Measurements from ENCODE around the gene CCDC8.
"Not testable (repeated sequence)": the region's sequence is repeated elsewhere in the genome, so short reads cannot be mapped to it uniquely, and the experiment has no call there.

CCDC8 gene

DNA sequence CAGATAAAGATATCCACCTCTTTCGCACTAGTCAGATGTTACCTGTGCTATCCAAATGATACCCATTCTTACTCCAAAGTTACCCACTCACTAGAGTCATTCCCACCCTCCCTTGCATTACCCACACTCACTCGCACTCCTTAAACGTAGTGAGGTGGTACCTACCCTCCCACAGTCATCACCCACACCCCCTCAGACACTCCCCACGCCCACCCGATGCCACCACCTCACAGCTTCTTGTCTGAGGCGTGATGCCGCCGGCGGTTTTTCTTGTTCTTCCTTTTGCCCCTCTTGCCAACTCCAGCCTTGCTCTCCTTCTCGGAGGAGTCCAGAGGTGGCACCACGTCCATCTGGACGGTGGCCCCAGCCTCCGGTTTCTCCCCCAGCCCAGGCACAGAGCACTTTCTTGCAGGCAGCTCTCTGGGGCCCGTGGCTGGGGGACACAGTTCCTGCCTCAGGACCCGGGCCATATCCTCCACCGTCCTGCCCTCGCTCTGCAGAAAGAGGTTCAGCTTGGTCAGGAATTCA is 14.2 kb upstream of the CCDC8 start:
- DNase-seq, result no peak

DNA sequence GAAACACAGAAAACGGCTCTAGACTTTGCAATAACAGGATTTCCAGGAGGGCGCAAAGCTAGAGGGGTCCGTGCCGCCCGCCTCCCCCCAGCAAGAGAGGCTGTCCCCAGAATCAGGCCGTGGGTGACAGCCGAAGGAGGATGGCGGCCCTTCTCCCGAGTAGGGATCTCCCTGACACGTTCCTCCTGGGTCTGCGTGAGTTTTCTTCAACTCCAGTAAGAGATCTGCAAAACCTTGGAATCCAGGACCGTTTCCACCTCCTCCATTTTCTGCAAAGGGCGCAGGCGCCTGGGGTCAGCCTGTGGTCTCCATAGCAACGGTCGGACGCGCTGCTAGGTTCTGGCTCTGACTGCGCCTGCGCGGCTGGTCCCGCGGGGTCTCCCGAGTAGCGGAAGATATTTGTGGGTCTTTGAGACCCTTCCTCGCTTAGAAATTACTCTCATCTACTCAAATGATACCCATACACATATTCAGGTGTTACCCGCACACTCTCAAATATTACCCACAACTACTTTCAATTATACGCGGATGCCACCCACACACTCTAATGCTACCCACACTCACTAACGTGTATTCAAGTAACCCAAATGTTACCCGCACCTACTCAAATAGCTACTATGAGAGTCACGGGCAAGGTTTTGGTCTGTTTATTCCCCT is 13.3 kb upstream of the CCDC8 start:
- peak; percentile 74 for DNase-seq

DNA sequence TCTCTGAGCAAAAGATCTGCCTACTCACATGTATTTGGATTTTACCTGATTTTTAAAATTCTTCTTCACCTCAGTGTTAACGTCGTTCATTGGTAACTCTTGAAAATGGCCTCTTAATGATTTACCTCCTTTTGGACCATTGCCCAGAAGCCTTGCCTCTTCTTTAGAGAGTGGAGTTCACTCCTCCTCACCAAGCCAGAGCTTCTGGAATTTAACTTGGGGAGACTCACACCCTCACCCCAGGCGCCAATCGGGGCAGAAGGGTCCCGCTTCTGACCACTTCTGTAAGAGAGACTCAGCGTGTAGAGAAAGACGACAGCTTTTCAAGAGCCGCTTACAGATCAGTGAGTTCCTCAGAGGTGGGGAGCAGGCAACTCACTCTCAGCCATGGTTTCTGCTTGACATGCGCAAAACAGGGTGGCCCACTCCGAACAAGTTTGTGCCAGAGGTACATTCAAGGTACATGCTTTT is 12.7 kb upstream of the CCDC8 start:
- DNase-seq, result no peak

DNA sequence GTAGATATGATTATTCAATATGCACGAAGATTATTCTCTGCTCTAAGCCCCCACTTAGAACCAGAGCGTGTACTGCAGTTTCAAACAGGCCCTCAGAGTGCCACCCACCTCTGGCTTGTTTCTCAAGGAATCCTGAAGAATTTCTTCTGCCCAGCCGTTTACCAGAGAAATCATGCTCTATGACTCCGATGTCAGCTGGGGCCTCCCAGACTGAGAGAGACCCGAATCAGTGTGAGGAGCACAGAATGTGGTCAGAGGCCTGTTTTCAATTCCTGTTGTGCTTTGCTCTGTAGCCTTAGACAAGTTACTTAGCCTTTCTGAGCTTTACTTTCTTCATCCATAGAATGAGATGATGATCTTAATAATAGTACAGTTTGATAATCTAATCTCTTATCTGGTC is 9.8 kb upstream of the CCDC8 start:
- DNase-seq, result no peak

DNA sequence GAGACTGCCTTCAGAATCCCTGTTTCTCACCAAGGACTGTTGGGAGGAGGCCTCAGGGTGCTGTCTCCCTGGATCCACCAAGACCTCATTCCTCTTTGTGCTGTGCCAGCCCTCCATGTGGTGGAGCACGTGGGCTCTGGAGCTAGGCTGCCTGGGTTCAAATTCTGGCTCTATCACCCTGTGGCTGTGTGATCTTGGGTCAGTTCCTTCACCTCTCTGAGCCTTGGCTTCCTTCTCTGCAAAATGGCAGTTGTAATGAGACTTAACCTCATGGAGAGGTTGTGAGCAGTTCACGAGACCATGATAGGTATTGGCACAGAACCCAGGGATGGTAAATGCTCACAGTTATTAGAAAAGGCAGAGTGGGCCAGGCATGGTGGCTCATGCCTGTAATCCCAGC is 9.0 kb upstream of the CCDC8 start:
- DNase-seq, result no peak

DNA sequence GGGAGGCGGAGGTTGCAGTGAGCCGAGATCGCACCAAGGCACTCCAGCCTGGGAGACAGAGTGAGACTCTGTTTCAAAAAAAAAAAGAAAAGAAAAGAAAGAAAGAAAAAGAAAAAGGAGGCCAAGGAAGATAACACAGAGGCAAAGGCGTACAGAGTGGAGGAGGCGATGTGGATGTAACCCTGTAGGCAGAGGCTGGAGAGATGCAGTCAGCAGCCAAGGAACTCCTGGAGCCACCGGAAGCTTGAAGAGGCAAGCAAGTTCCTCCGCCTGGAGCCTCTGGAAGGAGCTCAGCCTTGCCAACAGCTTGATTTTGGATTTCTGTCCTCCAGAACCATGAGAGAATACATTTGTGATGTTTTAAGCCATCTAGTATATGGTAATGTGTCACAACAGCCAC is 6.7 kb upstream of the CCDC8 start:
- DNase-seq, result no peak

DNA sequence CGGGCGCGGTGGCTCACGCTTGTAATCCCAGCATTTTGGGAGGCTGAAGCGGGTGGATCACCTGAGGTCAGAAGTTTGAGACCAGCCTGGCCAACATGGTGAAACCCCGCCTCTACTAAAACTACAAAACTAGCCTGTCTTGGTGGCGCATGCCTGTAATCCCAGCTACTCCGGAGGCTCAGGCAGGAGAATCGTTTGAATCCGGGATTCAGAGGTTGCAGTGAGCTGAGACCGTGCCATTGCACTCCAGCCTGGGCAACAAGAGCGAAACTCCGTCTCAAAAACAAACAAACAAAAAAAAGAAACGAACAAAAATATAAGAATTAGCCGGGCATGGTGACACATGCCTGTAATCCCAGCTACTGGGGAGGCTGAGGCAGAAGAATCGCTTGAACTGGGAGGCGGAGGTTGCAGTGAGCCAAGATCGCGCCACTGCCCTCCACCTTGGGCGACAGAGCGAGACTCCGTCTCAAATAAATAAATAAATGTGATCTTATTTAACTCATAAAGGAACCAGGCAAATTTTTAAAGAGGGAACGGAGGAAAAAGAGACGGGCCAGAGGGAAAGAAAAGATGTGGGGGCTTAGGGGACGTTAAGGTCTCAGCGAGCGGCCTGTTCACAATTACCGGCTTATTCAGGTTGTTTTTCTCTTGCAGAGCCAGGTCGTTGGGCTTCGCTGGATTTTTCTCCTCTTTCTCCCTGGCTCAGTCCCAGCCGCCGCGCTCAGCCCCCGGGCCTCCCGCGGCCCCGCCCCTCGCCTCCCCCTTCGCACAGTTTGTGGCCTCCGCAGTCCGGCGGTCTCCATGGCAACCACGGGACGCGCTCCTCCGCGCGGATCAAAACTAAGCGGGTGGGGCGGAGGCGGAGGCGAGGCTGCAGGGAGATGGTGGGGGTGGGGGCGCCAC is 2.7 kb upstream of the CCDC8 start:
- DNase-seq, result peak; percentile 80

DNA sequence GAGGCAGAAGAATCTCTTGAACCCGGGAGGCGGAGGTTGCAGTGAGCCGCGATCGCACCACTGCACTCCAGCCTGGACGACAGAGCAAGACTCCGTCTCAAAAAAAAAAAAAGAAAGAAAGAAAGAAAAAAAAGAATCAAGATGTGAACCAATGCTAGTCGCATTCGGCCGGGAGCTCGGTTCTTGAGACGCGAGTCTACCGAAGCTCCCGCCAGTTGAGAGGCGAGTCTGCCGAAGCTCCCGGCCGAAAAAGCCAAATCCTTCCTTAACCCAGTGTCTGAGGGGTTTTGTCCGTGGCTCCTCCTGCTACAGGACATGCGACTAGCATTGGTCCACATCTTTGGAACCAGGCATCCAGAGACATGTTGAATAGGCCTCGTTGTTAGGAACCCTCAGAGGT is 1.5 kb upstream of the CCDC8 start:
- not testable (repeated sequence) for DNase-seq

DNA sequence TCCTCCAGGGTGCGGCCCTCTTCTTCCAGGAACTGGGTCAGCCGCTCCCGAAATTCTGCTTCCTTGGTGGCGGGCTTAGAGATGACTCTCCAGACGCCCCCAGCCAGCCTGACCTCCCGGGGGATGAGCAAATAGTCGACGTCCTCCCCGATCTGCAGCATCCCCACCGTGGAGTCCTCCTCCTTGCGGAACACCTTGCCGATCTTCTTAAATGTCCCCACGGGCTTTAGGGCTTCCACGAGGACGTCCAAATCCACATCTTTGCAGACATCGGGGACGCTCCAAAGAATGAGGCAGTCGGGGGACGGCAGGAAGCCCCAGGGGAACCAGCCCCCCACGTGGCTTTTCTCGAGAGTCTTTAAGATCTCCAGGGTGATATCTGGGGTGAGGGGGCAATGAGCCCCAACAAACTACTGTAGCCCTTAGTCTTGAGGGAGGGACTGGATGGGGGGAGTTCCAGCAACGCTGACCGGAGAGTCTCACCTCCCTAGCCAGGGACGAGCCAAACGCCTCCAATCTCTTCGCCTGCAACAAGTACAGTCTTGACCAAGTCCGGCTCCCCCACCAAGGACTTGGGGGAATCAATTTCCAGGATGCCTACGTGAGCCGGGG is 608 bp downstream of the CCDC8 start:
- DNase-seq, result no peak

DNA sequence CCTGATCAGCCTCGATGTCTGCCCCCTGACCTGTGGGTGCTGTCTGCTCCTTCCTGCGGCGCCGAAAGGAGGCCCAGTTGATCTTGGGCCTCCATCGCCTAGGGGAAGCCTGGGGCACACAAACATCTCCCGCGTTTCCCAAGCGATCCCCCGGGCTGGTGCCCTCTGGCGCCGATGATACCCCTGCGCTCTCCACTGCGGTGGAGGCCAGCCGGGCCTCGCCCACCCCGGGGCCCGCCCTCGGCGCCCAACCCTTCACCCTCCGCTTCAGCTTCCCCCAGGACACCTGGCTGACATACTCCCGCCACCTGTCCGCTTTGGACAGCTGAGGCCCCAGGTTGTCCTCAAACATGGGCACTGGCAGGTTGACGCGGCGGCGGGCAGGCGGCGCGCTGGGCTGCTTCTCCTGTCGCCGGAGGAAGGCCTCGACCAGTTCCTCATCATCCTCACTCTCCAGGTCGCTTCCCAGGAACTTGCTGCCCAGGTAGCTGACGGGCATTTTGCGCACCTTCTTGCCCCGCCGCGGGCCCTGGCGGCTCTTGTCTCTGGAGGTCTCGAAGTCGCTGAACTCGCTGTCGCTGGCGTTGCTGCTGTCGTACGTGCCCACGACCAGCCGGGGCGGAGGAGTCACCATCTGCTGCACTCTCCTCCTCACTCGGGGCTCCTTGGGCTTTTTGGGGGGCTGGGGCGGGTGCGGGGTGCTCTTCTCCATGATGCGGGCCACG is 1.3 kb downstream of the CCDC8 start:
- DNase-seq, result no peak

DNA sequence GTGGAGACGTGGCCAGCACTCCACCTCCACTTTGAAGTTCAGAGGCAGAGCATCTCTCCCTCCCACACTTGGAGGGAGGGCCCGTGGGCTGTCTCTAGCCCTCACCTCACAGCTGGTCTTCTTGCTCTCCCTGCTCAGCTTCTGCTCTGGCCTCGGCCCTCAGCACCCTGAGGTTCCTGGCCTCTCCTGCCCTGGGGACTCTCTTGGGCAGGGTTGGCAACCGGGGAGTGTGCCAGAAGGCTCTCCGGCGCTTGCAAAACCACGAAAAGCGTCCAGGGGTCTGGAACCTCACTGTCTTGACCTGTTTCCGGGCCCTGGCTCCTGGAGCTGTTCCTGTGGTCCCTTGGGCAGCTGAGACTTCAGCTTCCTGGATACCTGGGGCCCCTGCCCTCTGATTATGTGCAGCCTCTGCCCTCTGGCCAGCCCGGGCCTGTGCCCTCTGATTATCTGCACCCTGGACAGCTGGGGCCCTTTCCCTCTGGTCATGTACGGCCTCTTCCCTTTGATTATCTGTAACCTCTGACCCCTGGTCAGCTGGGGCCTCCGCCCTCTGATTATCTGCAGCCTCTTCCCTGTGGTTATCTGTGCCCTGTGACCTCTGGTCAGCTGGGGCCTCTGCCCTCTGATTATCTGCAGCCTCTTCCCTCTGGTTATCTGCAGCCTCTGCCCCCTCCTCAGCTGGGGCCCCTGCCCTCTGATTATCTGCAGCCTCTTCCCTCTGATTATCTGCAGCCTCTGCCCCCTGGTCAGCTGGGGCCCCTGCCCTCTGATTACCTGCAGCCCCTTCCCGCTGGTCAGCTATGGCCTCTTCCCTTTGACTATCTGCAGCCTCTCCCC is 2.1 kb downstream of the CCDC8 start:
- DNase-seq, result no peak

DNA sequence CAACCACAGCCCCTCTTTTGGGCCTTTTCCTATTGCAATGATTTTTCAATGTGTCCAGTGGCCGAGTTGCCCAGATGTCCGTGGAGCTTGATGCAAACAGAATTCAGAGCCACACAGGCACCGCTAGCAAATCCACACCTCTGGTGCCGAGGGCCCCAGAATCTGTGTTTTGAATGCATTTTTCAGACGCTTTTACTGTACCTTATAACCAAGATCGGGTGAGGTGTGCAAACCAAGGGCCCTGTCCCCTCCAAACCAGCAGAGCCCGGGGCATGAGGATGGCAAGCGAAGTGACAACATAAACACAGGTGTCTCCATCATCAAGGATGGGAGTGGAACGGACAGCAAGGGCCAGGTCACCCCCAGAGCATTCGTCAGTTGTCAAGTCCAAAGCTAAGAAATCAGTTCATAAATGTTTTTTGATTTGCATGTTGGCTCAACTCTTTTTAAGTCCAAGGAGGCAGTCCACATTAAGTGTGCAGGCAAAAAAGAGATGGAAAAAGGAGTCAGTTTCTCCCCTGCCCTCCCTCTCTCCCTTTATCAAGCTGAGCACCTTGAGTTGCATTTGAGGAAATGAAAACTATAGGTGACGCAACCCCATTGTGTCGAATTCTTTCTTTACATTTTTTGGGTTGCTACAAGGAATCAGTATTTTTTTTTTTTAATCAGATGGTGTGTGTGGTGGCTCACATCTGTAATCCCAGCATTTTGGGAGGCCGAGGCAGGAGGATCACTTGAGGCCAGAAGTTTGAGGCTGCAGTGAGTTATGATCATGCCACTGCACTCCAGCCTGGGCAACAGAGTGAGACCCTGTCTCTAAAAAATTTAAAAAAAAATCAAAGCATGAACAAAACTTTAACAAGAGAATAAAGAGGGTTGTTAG is 2.9 kb downstream of the CCDC8 start:
- DNase-seq, result no peak

DNA sequence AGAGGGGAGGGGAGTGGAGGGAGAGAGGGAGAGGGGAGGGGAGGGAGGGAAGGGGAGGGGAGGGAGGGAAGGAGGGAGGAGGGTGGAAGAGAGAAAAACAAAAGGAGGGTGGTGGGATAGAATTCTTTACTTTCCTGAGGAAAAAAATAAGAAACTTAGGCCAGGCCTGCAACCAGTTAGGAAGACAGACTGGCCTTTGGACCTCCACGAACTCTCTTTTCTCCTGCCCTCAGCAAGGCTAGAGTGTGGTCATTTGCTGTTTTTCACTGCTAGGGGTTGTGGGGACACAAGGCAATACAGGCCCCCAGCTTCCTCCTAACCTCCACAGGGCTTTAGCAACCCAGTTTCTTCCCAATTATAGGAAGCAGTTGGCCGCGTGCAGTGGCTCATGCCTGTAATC is 4.2 kb downstream of the CCDC8 start:
- no peak for DNase-seq

DNA sequence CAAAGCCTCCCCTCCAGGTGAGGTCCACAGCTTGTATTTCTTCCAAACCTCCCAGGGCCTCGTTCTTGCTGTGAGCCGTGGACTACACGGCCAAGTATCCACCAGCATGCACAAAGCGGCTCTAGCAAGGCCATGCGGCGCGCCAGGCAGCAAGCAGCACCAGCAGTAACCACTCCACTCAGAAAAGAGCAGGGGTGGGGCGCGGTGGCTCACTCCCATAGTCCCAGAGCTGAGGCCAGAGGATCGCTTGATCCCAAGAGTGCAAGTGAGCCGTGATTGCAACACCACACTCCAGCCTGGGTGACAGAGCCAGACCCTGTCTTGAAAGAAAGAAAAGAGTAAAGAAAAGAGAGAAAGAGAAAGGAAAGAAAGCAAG is 4.7 kb downstream of the CCDC8 start:
- DNase-seq, result peak; percentile 61

DNA sequence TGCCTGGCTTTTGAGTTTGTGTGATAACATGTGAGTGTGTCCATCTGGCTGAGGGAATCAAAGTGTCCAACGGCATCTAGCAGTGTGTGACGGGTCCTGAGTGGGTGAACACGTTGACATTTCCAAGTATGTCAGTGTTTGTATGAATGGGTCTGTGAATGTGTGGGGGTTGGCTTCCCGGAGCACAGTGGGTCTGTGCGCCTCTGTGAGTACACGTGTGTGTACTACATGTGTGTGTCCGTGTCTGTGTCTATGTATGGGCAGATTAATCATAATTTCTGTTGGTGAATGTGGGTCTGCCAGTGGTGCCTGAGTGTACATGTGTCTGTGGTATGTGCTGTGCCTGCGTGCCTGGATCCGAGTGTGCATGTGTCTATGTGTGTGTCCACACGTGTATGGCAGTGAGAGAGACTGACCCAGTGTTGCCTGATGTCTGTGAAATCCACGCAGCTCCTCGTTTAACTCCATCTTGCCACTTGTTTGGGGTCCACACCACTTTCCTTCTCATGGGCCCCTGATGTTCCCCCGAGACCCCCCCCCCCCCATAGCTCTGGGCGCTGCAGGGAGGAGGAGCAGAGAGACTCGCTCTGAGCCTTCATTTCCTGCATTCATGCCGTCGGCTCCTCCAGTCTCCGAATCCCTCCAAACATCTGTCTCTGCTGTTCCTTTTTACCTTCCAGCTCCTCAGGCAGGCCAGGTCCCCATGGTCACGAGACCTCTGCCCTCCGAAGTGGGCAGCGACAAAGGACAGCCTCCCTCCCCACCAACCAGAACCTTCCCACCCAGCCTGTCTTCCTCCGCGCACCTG is 5.3 kb downstream of the CCDC8 start:
- no peak for DNase-seq

DNA sequence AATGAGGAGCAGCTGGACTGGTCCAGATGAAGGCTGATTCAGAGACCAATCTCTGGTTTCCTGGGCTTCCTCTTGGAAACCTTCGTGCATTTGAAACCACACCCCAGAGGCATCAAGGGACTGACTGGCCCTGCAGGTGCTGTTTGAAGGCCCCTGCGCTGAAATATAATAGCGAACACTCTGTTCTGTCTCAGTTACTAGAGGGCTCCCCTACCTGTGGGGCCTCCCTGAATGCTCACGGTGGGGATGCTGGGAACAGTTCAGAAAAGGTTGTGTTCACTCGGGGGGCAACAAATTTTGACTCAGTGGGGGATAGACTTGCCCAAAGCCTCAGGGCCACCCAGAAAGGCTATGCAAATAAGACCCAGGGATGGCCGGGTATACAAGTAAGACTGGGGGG is 6.4 kb downstream of the CCDC8 start:
- peak; percentile 54 for DNase-seq

DNA sequence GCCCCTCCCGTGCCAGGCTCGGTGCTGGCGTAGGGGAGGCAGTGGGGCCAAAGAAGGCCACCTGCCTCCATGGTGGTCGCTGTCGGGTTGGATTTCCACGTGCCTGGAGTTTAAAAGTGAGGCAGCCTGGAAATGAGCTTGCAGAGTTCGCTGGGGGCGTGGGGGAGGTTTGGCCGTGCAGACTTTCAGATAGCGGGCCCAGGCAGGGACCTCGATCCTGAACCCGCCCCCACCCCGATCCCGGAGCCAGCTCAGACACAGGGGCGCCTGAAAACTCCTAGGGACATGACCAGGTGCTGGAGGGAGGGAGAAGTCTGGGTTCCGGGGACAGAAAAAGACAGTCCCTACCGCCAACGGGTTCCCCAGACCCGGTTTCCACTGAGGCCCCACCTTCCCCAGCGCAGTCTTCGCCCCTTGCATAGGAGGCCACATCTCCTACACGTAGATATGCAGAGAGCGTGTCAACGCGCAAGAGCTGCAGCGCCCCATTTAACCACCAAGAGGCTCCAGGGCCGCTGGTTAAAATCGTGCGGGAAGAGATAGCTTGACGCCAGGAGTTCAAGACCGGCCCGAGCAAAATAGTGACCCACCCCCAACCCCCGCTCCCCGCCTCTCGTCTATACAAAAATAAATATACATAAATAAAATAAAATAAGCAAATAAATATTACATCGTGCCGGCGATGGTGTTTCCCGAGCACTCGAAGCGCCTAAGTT is 8.5 kb downstream of the CCDC8 start:
- no peak for DNase-seq

DNA sequence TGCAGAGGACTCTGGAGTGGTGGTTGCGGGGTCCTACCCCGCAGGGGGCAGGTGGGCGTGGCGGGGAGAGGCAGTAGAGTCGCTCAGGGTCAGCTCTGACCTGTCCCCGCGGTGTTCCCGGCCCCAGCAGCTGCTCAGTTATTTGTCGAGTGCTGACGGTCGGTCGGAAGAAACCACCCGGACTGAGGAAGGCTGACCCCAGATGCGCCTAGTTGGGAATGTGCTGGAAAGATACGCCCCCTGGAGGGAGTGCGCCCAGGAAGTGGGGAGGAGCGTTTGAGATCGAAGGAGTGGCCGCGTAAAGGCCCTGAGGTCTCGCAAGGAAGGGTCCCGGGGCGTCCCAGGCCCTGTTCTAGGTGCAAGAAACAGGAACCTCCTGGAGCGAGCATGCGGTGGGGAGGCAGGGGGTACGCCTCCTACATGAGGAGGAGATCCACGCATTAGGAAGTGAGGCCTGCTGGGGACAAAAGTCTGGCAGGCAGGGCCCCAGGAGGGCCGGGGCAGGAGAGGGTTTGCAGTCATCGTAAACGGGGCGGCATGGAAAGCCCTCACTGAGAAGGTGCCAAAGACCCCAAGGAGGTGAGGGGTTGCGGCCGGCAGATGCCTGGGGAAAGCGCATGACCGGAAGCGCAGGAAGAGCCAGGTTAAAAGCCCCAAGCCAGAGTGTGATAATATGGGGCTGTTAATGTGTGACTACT is 9.2 kb downstream of the CCDC8 start:
- no peak for DNase-seq

DNA sequence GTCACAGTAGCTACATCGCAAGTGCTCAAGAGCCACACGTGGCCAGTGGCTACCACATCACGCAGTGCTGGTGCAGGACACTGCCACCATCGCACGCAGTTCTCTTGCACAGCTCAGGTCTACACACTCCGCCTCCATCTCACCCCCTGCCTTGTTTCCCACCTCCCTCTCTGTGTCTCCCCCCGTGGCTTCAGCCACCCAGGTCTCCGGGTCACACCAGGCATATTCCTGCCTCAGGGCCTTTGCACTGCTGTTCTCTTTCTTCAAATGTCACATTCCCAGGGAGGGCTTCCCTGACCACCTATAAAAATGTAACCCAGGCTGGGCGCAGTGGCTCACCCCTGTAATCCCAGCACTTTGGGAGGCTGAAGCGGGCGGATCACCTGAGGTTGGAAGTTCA is 10.6 kb downstream of the CCDC8 start:
- no peak for DNase-seq

Measured in NCI-H510A (cell line).